Measurements from ENCODE around the gene FYB1.
"Not testable (repeated sequence)": the region's sequence is repeated elsewhere in the genome, so short reads cannot be mapped to it uniquely, and the experiment has no call there.

The FYB1 gene

DNA sequence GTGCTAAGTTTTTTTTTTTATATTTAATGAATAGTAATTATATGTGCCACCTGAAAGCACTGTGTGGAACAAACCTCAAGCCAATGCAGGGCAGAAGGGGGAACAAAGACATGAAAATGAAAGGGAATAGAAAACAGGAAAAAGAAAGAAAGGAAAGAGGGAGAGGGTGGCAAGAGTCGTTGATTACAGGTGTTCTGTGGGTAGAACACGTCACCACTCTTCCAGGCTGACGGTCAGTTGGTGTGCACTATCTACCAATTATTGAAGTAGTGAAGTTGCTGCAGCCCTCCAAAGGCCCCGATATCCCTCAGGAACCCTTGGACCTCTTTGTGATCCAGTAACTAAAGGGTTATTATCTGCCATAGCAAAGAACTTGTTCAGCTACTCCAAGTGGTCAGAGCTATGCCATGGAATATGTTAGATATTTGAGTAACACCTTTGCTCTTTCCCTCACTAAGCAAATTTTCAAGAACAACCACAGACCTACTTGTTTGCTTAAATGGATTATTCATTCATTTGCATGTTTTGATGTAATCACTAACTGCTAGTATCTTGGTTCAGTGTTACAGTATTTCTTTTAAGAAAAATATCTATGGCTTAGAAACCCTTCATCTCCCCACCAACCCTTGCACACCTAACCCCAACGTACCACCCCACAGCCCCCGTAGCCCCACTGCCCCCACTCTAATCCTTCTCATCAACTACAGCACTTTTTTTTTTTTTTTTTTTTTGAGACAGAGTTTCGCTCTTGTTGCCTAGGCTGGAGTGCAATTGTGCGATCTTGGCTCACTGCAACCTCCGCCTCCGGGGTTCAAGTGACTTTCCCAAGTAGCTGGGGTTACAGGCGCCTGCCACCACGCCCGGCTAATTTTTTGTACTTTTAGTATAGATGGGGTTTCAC, 31.3 kb downstream of the FYB1 start:
- TF ChIP-seq, protein P1, sequence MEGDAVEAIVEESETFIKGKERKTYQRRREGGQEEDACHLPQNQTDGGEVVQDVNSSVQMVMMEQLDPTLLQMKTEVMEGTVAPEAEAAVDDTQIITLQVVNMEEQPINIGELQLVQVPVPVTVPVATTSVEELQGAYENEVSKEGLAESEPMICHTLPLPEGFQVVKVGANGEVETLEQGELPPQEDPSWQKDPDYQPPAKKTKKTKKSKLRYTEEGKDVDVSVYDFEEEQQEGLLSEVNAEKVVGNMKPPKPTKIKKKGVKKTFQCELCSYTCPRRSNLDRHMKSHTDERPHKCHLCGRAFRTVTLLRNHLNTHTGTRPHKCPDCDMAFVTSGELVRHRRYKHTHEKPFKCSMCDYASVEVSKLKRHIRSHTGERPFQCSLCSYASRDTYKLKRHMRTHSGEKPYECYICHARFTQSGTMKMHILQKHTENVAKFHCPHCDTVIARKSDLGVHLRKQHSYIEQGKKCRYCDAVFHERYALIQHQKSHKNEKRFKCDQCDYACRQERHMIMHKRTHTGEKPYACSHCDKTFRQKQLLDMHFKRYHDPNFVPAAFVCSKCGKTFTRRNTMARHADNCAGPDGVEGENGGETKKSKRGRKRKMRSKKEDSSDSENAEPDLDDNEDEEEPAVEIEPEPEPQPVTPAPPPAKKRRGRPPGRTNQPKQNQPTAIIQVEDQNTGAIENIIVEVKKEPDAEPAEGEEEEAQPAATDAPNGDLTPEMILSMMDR (IDR thresholded peaks at IDR 0.05; ENCODE audit: control insufficient read depth, extremely low read depth, insufficient read depth) = no peak

DNA sequence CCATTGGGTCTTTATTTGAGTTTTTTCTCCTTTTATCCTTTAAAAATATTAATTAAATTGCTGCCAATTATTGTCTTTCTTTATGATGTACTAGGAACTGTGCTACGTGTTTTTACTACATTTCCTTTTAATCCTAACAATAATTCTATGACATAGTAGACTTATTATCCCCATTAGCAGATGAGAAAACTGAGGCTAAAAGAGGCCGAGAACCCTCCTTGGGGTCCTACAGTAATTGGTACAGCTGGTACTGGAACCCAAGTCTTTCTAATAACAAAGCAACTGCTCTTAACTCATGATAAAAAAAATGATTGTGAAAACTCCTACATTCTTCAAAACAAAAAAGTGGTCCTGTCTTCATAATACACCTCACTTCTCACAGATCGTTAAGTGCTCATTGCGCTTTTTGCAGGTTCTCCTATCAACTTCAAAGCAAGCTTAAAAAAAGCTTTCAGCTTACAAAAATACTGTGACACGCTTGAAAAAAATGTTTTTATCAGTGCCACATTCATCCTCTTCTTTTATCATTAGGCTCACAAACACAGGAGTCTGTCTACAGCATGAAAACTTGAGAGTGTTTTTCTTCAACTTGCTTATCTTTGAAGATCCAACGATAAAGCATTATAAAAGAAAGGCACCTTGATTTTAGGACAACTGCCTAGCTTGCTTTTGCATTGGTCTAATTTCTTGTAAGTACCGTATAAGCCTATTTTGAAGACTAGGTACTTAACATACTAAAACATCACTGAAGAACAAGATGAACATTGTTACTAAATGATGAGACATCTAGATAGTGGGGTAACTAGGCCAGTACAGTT, 32.4 kb downstream of the FYB1 start:
- no peak for DNase-seq (ENCODE audit: low read depth)
- no peak overlapping the region for H3K4me3 ChIP-seq (ENCODE audit: low read depth, low read length)
- TF ChIP-seq, protein P1 (IDR thresholded peaks at IDR 0.05; ENCODE audit: control insufficient read depth, extremely low read depth, insufficient read depth) = no peak

More for the DNA sequence above, 31.3 kb downstream of the FYB1 start:
- DNase-seq (ENCODE audit: low read depth) = peak; percentile 78
- H3K4me3 ChIP-seq (ENCODE audit: low read depth, low read length) = no peak overlapping the region

DNA sequence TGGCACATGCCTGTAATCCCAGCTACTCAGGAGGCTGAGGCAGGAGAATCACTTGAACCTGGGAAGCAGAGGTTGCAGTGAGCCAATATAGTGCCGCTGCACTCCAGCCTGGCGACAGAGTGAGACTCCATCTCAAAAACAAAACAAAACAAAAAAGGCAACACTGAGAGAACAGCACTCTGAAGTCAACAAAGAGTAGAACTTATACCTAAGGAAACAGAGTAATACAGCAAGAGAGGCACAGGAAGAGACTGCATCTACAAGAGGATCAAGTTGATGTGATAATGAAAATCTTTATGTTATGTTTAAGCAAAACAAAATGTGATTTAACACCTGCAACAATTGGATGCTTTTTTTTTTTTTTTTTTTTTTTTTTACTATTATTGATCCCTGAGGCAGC, 33.1 kb downstream of the FYB1 start:
- H3K4me3 ChIP-seq (ENCODE audit: low read depth, low read length) = no peak overlapping the region
- no peak for DNase-seq (ENCODE audit: low read depth)
- TF ChIP-seq, protein P1 (IDR thresholded peaks at IDR 0.05; ENCODE audit: control insufficient read depth, extremely low read depth, insufficient read depth) = no peak

DNA sequence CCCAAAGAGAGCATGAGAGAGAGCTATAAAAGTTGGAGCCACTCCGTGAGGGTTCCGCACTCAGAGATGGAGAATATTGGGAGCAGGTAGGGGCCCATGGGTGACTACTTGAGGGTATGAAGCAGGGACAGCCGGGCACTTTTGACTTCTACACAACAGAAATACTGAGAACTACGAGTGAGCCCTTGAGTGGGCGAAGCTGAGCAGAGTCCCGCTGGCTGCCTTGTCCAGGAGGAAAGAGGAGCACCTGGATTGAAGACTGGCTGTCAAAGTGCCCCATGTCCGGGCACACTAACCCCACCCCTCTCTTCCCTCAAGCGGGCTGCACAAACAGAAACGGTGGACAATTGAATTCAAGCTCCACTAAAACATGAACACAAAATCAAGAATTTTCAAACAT, 33.6 kb downstream of the FYB1 start:
- DNase-seq (ENCODE audit: low read depth) = no peak
- TF ChIP-seq, protein P1 (IDR thresholded peaks at IDR 0.05; ENCODE audit: control insufficient read depth, extremely low read depth, insufficient read depth) = no peak
- H3K4me3 ChIP-seq (ENCODE audit: low read depth, low read length) = no peak overlapping the region

DNA sequence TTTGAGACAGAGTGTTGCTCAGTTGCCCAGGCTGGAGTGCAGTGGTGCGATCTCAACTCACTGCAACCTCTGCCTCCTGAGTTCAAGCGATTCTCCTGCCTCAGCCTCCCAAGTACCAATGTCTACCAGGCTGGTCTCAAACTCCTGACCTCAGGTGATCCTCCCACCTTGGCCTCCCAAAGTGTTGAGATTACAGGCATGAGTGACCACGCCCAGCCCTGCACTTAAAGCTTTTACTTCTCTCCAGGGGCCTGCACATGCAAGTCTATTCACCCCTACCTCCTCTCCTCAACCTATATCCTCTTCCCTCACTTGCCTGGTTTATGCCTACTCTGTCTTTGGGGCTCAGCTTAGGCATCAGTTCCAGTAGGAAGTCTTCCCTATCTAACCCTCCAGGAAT, 39.8 kb downstream of the FYB1 start:
- not testable (repeated sequence) for H3K4me3 ChIP-seq (ENCODE audit: low read depth, low read length); DNase-seq (ENCODE audit: low read depth)

DNA sequence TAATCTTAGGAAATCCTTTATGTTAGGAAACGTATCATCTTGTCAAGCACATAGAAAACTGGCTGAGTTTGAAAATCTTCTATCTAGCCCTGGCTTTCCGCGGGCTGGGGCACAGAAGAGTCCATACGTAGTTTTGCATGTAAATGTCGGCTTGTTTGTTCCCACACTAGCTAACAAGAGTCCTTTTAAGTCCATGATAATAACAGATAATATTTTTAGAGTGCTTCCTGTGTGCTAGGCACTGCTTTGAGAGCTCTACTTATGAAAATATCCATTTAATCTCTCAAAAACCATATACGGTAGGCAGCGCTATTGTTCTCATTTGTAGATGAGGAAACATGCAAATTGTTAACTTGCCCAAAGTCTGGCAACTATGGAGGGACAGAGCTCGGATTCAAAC, 40.5 kb downstream of the FYB1 start:
- TF ChIP-seq, protein P1 (IDR thresholded peaks at IDR 0.05; ENCODE audit: control insufficient read depth, extremely low read depth, insufficient read depth) = no peak
- H3K4me3 ChIP-seq (ENCODE audit: low read depth, low read length) = no peak overlapping the region
- DNase-seq (ENCODE audit: low read depth) = no peak

DNA sequence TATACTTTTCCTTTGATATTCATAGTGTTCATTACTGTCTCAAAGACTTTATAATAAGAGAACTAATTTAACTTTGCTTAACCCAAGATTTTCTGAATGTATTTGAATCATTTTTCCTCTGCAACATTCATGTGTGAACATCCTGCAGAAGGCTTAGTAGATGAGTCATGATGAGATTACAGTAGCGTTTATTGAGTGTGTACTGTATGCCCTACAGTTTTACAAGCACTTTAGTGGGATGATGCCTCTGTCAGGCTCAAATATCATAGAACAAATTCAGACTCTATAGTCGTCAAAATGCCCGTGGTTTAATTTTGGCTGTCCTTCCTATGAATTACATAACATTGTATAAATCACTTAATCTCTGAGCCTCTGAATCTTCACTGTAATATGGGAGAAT, 41.2 kb downstream of the FYB1 start:
- no peak overlapping the region for H3K4me3 ChIP-seq (ENCODE audit: low read depth, low read length)
- TF ChIP-seq, protein P1 (IDR thresholded peaks at IDR 0.05; ENCODE audit: control insufficient read depth, extremely low read depth, insufficient read depth) = no peak
- DNase-seq (ENCODE audit: low read depth) = peak; percentile 55
